ENCODE data around the gene POLR3GL.

Gene POLR3GL

DNA sequence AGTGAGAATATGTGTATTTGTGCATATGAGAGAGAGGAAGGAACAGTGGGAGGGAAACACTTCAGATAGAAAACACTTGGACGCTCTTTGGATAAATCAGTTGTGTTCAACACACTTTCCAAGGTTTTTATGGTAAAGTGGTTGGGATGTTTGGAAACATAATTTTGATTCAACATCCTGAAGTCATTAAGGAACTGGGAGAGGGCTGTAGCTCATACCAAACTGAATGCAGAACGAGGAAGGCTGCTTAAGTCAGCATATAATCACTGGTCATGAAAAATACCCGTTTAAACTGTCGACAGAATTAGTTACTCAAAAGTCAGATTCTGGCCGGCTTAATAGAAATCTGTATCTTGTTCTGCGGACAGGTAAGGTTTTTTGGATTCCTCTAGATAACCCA, 21.6 kb upstream of the POLR3GL start:
- H3K27me3 ChIP-seq (ENCODE audit: insufficient read depth, poor library complexity, severe bottlenecking): no peaks in the 10 kb centered on the region
- TF ChIP-seq CTCF (IDR thresholded peaks at IDR 0.05; ENCODE audit: insufficient read depth, low read length) (no peak), REST (IDR thresholded peaks at IDR 0.05; ENCODE audit: insufficient replicate concordance, low read depth) (no peak), SPI1 (IDR thresholded peaks at IDR 0.05; ENCODE audit: borderline replicate concordance, low read depth) (no peak), POLR2AphosphoS5 (IDR thresholded peaks at IDR 0.05; ENCODE audit: low read depth) (no peak)
- H3K4me3 ChIP-seq (replicated peaks; ENCODE audit: insufficient read depth, low read length): no peak overlapping the region

GRCh38 chr1:145944532-145944931, 20.0 kb upstream of the POLR3GL start:
- H3K27ac ChIP-seq (replicated peaks): no peak overlapping the region
- TF ChIP-seq REST (IDR thresholded peaks at IDR 0.05; ENCODE audit: insufficient replicate concordance, low read depth) (no peak), POLR2AphosphoS5 (IDR thresholded peaks at IDR 0.05; ENCODE audit: low read depth) (no peak), CTCF (IDR thresholded peaks at IDR 0.05; ENCODE audit: insufficient read depth, low read length) (no peak), SPI1 (IDR thresholded peaks at IDR 0.05; ENCODE audit: borderline replicate concordance, low read depth) (no peak), GABPA (IDR thresholded peaks at IDR 0.05; ENCODE audit: low read depth) (no peak)
- no peaks in the 10 kb centered on the region for H3K27me3 ChIP-seq (ENCODE audit: insufficient read depth, poor library complexity, severe bottlenecking)
- DNase-seq (ENCODE audit: low read depth in 1 of 2, low spot score in 1 of 2): no peak
- no peak overlapping the region for H3K4me3 ChIP-seq (replicated peaks; ENCODE audit: insufficient read depth, low read length)

More for the DNA sequence above, 21.6 kb upstream of the POLR3GL start:
- DNase-seq (ENCODE audit: low read depth in 1 of 2, low spot score in 1 of 2): no peak
- no peak overlapping the region for H3K27ac ChIP-seq (replicated peaks)

GRCh38 chr1:145946477-145946986, 18.0 kb upstream of the POLR3GL start:
- Histone ChIP-seq H3K27ac (replicated peaks) (no peak overlapping the region), H3K27me3 (ENCODE audit: insufficient read depth, poor library complexity, severe bottlenecking) (no peaks in the 10 kb centered on the region), H3K4me3 (replicated peaks; ENCODE audit: insufficient read depth, low read length) (no peak overlapping the region)
- DNase-seq (ENCODE audit: low read depth in 1 of 2, low spot score in 1 of 2): no peak
- TF ChIP-seq SPI1 (IDR thresholded peaks at IDR 0.05; ENCODE audit: borderline replicate concordance, low read depth) (no peak), CTCF (IDR thresholded peaks at IDR 0.05; ENCODE audit: insufficient read depth, low read length) (no peak), POLR2AphosphoS5 (IDR thresholded peaks at IDR 0.05; ENCODE audit: low read depth) (no peak), REST (IDR thresholded peaks at IDR 0.05; ENCODE audit: insufficient replicate concordance, low read depth) (no peak), GABPA (IDR thresholded peaks at IDR 0.05; ENCODE audit: low read depth) (no peak)

Measured in HL-60 (cell line).